HepG2 (cell line): Measurements from ENCODE around the gene LENEP. TPM values are rescaled to one million over a fixed set of nuclear protein-coding genes. Genes with fewer than 3 reads are reported as not detected.
A peak's percentile ranks its signal among the peaks of the same experiment; 100 is the strongest.

Source experiments
- ATF1 ChIP-seq: IDR thresholded peaks from 2 replicates; pipeline ENCODE4 v1.6.1; 2016; ENCODE audit warnings: mild to moderate bottlenecking, control low read depth
- BRCA1 ChIP-seq: sonication (generic); formaldehyde crosslinking; IDR thresholded peaks from 2 replicates; pipeline ENCODE4 v1.4.0; 2020; ENCODE audit warnings: missing genetic modification reagents
- CBX5 ChIP-seq: sonication (generic); formaldehyde crosslinking; IDR thresholded peaks from 2 replicates; pipeline ENCODE4 v1.4.0; 2020; ENCODE audit warnings: missing genetic modification reagents, borderline replicate concordance
- KIAA2018 ChIP-seq: sonication (generic); formaldehyde crosslinking; IDR thresholded peaks from 2 replicates; pipeline ENCODE4 v1.5.0; 2020; ENCODE audit warnings: mild to moderate bottlenecking, missing genetic modification reagents, borderline replicate concordance
- MAX ChIP-seq: IDR thresholded peaks from 2 replicates; pipeline ENCODE4 v1.6.1; 2012; ENCODE audit warnings: inconsistent platforms
- MXI1 ChIP-seq: IDR thresholded peaks from 3 replicates; pipeline ENCODE4 v1.6.1; 2012; ENCODE audit warnings: low read depth, low read length, inconsistent platforms, borderline replicate concordance
- NR2F1 ChIP-seq, 2 experiments: fragments of 450-650 bp in 1 of 2; formaldehyde crosslinking in 1 of 2; IDR thresholded peaks; 2 replicates each; pipeline versions ENCODE4 v1.5.0 to v1.6.1; 2016 to 2020; ENCODE audit warnings: mild to moderate bottlenecking in 1 of 2, missing compliant biosample characterization in 1 of 2, missing genetic modification reagents in 1 of 2, moderate library complexity in 1 of 2
- ONECUT2 ChIP-seq: sonication (generic); formaldehyde crosslinking; IDR thresholded peaks from 2 replicates; pipeline ENCODE4 v1.4.0; 2020; ENCODE audit warnings: missing genetic modification reagents
- PAXIP1 ChIP-seq: sonication (generic); formaldehyde crosslinking; conservative IDR thresholded peaks from 2 replicates; pipeline ENCODE4 v1.4.0; 2020; ENCODE audit warnings: mild to moderate bottlenecking, missing genetic modification reagents, moderate library complexity
- SMAD9 ChIP-seq: sonication (generic); formaldehyde crosslinking; IDR thresholded peaks from 2 replicates; pipeline ENCODE4 v1.5.1; 2020; ENCODE audit warnings: mild to moderate bottlenecking, missing genetic modification reagents
- SMYD3 ChIP-seq: sonication (generic); formaldehyde crosslinking; IDR thresholded peaks from 2 replicates; pipeline ENCODE4 v1.8.1; 2023; ENCODE audit warnings: mild to moderate bottlenecking, missing genetic modification reagents
- SP2 ChIP-seq: sonication (generic); formaldehyde crosslinking; IDR thresholded peaks from 2 replicates; pipeline ENCODE4 v1.5.1; 2020; ENCODE audit warnings: mild to moderate bottlenecking, missing genetic modification reagents
- ZFP90 ChIP-seq: sonication (generic); formaldehyde crosslinking; IDR thresholded peaks from 2 replicates; pipeline ENCODE4 v1.8.0; 2022; ENCODE audit warnings: missing genetic modification reagents, mild to moderate bottlenecking, inconsistent platforms, borderline replicate concordance
- ZNF274 ChIP-seq: sonication (generic); formaldehyde crosslinking; IDR thresholded peaks from 2 replicates; pipeline ENCODE4 v1.5.1; 2020; ENCODE audit warnings: mild to moderate bottlenecking, missing genetic modification reagents
- ZNF292 ChIP-seq: sonication (generic); formaldehyde crosslinking; IDR thresholded peaks from 2 replicates; pipeline ENCODE4 v1.8.1; 2022; ENCODE audit warnings: mild to moderate bottlenecking, low read depth, missing genetic modification reagents, borderline replicate concordance
- ZNF580 ChIP-seq: IDR thresholded peaks from 2 replicates; pipeline ENCODE4 v1.6.1; 2016; ENCODE audit warnings: low read depth, borderline replicate concordance
- ZNF589 ChIP-seq: sonication (generic); formaldehyde crosslinking; conservative IDR thresholded peaks from 2 replicates; pipeline ENCODE4 v1.8.0; 2022; ENCODE audit warnings: mild to moderate bottlenecking, moderate library complexity, missing genetic modification reagents
- polyA plus RNA-seq, 8 experiments: library from polyadenylated mRNA; depleted of rRNA in 3 of 8; stranded (reverse) in 7 of 8; unstranded in 1 of 8; fragments of >200 nt; fragmentation: Illumina TruSeq in 4 of 8; extraction: Trizol in 4 of 8; gene quantifications; 2 replicates each; pipeline versions ENCODE4 v1.2.1 to v1.2.3, GENCODE V29; 2011 to 2016; ENCODE audit warnings: low read depth in 4 of 8, missing spikeins in 1 of 8, mixed read lengths in 1 of 8; ENCODE audit not compliant: insufficient read depth in 1 of 8
- total RNA-seq, 5 experiments: library from RNA; depleted of rRNA; stranded (reverse); fragments of >200 nt; fragmentation: Illumina TruSeq; extraction: Trizol; gene quantifications; 2 replicates each; pipeline ENCODE4 v1.2.3, GENCODE V29; 2016; ENCODE audit warnings: low read depth in 1 of 5

LENEP gene
- total and polyA plus RNA-seq, 2 of the 13 experiments (the other 11 are each of a cell fraction or from before 2014, with no cell fraction given) = 0.29 TPM; not detected in 1

- TF ChIP-seq KIAA2018 (CRISPR knock-in tag) (no peak), CBX5 (no peak), MAX (peak; percentile 74), BRCA1 (CRISPR knock-in tag) (no peak; the same call in none of the 2 replicates), ONECUT2 (CRISPR knock-in tag) (no peak), ZNF274 (CRISPR knock-in tag) (peak; percentile 36; the same call in 1 of the 2 replicates), NR2F1 (CRISPR knock-in tag; IDR thresholded peaks at IDR 0.05) (peak; percentile 53 to 86; a peak in 3 of 4 replicates), SMAD9 (CRISPR knock-in tag) (no peak), ZNF580 (CRISPR knock-in tag) (0 out of 2 replicates have a peak, but pooled peaks have one; percentile 78), ATF1 (CRISPR knock-in tag) (no peak), PAXIP1 (CRISPR knock-in tag) (peak; percentile 93), SP2 (CRISPR knock-in tag) (no peak; the same call in 1 of the 2 replicates), ZNF589 (CRISPR knock-in tag) (peak; percentile 64; the same call in 1 of the 2 replicates), ZNF292 (CRISPR knock-in tag) (no peak), MXI1 (peak; percentile 44; the same call in 1 of the 3 replicates), ZFP90 (CRISPR knock-in tag) (no peak; the same call in 1 of the 2 replicates), SMYD3 (CRISPR knock-in tag) (peak; percentile 53; the same call in 1 of the 2 replicates)
Observed at GRCh38 chr1:155000726-155001424, 7.5 kb downstream of the LENEP start (continued).
